Osteocyte (in vitro differentiated cells): Measurements from ENCODE around the gene NTN5. TPM values are rescaled to one million over a fixed set of nuclear protein-coding genes. Genes with fewer than 3 reads are reported as not detected.

Experiments used
- DNase-seq: peaks from one replicate; pipeline ENCODE4 v3.0.0; 2021; ENCODE audit warnings: mixed read lengths; ENCODE audit not compliant: unreplicated experiment; ENCODE audit errors: extremely low spot score
- H3K27ac Mint-ChIP-seq: one replicate; pipeline ENCODE4 v1.8.0; 2021; ENCODE audit warnings: mild to moderate bottlenecking, mixed read lengths; ENCODE audit not compliant: unreplicated experiment
- H3K27me3 Mint-ChIP-seq: one replicate; pipeline ENCODE4 v1.8.0; 2021; ENCODE audit warnings: mixed read lengths; ENCODE audit not compliant: unreplicated experiment
- H3K36me3 Mint-ChIP-seq: one replicate; pipeline ENCODE4 v1.8.0; 2021; ENCODE audit warnings: mixed read lengths; ENCODE audit not compliant: unreplicated experiment
- H3K4me1 Mint-ChIP-seq: one replicate; pipeline ENCODE4 v1.8.0; 2021; ENCODE audit warnings: mixed read lengths; ENCODE audit not compliant: unreplicated experiment
- H3K4me3 Mint-ChIP-seq: one replicate; pipeline ENCODE4 v1.8.0; 2021; ENCODE audit warnings: mild to moderate bottlenecking, moderate library complexity, mixed read lengths; ENCODE audit not compliant: unreplicated experiment
- H3K9me3 Mint-ChIP-seq: one replicate; pipeline ENCODE4 v1.8.0; 2021; ENCODE audit warnings: mixed read lengths; ENCODE audit not compliant: unreplicated experiment
- long read RNA-seq: library from polyadenylated mRNA; unstranded; transcript quantifications from one replicate; pipeline ENCODE4 v2.0.0, GENCODE V29; 2021
- total RNA-seq: library from RNA; stranded (reverse); gene quantifications from 2 replicates; pipeline ENCODE4 v1.2.1, GENCODE V29; 2021
- TF ChIP-seq, protein P1 (sequence below): fragments of 200-600 bp; sonication (generic); IDR thresholded peaks from 2 replicates; pipeline ENCODE4 v1.5.0; 2021; ENCODE audit warnings: antibody characterized with exemption, mild to moderate bottlenecking, moderate library complexity

Gene NTN5
- 1.3 and 1.7 TPM in 2 replicates for total RNA-seq
- long read RNA-seq, result 0 reads

DNA sequence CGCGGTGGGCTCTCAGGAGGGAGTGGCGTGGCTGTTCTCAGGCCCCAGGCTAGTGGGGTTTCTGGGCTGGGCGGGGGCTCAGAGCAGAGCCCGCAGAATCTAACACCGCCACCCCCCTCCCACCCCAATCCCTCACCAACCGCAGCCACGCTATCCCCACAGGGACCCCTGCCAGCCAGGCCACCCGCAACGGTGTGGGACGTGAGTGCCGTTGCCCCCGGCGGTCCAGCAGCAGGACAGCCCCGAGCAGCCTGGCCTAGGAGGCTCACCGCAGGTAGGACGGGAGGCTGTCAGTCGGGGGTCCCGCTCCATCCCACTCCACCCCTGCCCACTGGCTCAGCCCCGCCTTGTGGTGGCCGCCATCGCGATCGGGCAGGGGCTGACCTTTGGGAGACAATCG lies at the start of gene NTN5:
Gene NTN5, minus strand, starts transcription at position 24 of the 400 bp plus-strand sequence. CDS start 2,031 bp downstream, outside the sequence.
- Mint-ChIP-seq H3K27me3 (no peaks in the 10 kb centered on the region), H3K36me3 (no peaks in the 10 kb centered on the region), H3K4me3 (no peak within 1 kb of the TSS), H3K9me3 (no peaks in the 10 kb centered on the region), H3K4me1 (peaks cover 3% of the 10 kb centered on the region), H3K27ac (no peak within 1 kb of the TSS)
- no peak for DNase-seq
- TF ChIP-seq, protein P1, sequence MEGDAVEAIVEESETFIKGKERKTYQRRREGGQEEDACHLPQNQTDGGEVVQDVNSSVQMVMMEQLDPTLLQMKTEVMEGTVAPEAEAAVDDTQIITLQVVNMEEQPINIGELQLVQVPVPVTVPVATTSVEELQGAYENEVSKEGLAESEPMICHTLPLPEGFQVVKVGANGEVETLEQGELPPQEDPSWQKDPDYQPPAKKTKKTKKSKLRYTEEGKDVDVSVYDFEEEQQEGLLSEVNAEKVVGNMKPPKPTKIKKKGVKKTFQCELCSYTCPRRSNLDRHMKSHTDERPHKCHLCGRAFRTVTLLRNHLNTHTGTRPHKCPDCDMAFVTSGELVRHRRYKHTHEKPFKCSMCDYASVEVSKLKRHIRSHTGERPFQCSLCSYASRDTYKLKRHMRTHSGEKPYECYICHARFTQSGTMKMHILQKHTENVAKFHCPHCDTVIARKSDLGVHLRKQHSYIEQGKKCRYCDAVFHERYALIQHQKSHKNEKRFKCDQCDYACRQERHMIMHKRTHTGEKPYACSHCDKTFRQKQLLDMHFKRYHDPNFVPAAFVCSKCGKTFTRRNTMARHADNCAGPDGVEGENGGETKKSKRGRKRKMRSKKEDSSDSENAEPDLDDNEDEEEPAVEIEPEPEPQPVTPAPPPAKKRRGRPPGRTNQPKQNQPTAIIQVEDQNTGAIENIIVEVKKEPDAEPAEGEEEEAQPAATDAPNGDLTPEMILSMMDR, result no peak

DNA sequence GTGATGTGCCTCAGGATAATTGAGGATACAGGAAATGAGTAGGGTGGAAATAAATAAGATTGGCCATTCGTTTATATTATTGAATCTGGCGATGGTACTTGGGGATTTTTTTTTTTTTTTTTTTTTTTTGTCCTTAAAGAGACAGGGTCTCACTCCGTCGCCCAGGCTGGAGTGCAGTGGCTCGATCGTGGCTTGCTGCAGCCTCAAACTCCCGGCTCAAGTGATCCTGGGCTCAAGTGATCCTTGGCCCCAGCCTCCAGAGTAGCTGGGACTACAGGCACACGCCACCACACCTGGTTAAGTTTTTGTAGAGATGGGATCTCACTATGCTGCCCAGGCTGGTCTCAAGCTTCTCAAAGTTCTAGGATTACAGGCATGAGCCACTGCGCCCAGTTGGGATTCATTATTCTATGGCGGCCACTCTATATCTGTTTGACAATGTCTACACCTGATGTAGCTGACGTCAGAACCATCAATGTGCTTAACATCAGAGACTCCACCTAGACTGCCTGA lies 49.4 kb upstream of the NTN5 start:
- Mint-ChIP-seq H3K9me3 (peaks cover 7% of the 10 kb centered on the region), H3K4me1 (peaks cover 27% of the 10 kb centered on the region), H3K36me3 (no peaks in the 10 kb centered on the region), H3K4me3 (no peak overlapping the region), H3K27ac (no peak overlapping the region), H3K27me3 (no peaks in the 10 kb centered on the region)
- TF ChIP-seq, protein P1, result no peak
- DNase-seq, result no peak

DNA sequence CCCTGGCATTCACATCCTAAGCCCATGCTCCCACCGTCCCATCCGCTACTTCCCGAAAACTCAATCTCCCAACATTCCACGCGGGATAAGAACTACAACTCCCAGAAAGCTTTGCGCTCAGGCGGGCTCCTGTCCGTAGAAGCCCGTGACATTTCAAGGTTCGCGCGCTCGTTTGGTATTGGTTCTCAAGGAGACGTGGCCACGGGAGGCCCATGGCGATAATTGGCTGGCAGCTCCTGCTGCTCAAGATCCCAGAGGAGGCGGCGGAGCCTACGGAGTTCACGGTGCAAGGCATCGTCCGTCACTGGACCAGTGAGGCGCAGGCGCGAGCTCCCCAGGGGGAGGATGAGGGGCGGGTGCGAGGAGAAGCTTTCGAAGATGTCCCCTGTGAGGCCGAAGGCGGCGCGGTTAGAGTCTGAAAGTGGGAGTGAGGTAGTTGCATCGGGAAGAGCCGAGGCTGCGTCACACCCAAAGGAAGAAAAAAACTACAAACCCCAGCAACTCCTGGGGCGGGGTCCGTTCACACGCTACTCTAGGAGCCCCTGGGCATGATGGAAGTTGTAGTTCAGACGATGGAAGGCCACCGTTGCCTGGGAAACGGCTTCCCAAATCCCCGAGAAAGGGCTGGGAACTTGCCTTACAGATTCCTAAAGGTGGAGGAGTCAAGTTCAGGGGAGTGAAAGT lies 47.9 kb upstream of the NTN5 start:
- Mint-ChIP-seq H3K27ac (peak overlapping the region; percentile 99), H3K4me1 (peaks cover 41% of the 10 kb centered on the region), H3K36me3 (no peaks in the 10 kb centered on the region), H3K9me3 (peaks cover 7% of the 10 kb centered on the region), H3K4me3 (peak overlapping the region; percentile 96), H3K27me3 (no peaks in the 10 kb centered on the region)
- peak; percentile 99 for DNase-seq
- TF ChIP-seq, protein P1, result no peak

DNA sequence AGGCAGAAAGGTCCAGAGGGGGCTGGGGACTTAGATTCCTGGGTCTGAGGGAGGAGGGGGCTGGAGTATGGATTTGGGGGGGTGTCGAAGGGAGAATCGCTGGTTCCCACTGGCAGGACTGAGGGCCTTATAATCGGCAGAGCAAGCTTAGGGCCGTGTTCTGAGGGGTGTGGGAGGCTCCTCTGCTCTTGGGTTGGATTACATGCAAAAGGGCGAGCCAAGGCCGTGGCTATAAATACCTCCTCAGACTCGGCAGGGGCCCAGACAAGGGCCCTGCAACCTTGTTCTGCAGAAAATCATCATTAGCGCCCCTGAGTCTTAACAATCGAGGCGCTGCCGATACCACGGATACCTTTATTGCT lies 47.4 kb upstream of the NTN5 start:
- H3K9me3 Mint-ChIP-seq, result peaks cover 3% of the 10 kb centered on the region
- TF ChIP-seq, protein P1, result no peak
- no peaks in the 10 kb centered on the region for H3K36me3 Mint-ChIP-seq
- no peaks in the 10 kb centered on the region for H3K27me3 Mint-ChIP-seq
- no peak for DNase-seq
- peaks cover 42% of the 10 kb centered on the region for H3K4me1 Mint-ChIP-seq
- H3K27ac Mint-ChIP-seq, result peak overlapping the region; percentile 99
- H3K4me3 Mint-ChIP-seq, result peak overlapping the region; percentile 96

DNA sequence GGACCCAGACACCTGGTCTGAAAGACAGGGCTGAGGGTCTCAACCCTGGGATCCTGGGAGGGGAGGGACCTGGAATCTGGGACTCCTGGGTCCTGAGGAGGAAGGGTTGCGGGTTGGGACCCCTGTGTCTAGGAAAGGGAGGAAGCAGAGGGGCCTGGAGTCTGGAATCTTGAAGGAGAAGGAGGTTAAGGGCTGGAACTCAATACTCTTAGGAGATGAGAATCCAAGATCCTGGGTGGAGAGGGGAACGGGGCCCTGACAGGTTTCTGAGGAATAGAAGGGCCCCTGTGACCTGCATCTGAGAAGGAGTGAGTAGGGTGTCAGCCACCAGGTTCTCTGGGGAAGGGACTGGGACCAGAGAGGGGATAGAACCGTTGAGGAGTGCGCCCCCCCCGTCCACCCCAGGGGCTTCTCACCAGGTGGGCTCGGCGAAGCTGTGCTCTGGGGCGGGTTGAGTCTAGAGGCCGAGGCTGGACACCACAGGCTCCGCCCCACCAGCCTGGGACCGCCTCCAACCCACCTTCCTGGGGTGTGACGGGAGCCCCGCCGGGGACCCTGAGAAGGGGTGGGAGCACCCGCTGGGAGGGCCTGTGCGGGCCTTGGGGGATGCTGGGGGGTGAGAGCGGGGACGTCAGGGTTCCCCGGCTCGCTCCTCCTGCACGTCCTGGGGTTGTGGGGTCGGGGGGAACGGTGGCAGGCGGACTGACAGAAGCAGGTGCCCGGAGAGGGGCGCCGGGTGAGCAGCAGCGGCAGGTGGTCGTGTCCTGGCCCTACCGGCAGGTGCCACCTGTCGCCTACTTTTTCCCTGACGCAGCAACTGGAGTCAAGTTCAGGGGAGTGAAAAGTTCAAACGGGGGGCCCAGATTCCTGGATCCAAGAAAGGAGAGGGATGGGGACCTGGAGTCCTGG lies 46.7 kb upstream of the NTN5 start, which contains the start of gene MAMSTR:
Gene MAMSTR, minus strand, starts transcription at position 463 of the 909 bp plus-strand sequence. CDS start 694 bp downstream, outside the sequence.
- H3K36me3 Mint-ChIP-seq, result no peaks in the 10 kb centered on the region

More for the DNA sequence above, 46.7 kb upstream of the NTN5 start, which contains the start of gene MAMSTR:
- H3K4me1 Mint-ChIP-seq, result peaks cover 42% of the 10 kb centered on the region
- no peak for DNase-seq
- peak within 1 kb of the TSS; percentile 96 for H3K4me3 Mint-ChIP-seq
- no peaks in the 10 kb centered on the region for H3K27me3 Mint-ChIP-seq
- TF ChIP-seq, protein P1, result no peak
- H3K27ac Mint-ChIP-seq, result peak within 1 kb of the TSS; percentile 99
- no peaks in the 10 kb centered on the region for H3K9me3 Mint-ChIP-seq
